Mesothelial cell of epicardium (in vitro differentiated cells): ENCODE results near the gene EPHA6. TPM values are rescaled to one million over a fixed set of nuclear protein-coding genes. Genes with fewer than 3 reads are reported as not detected.

Experiments used
- DNase-seq, 2 experiments: peaks; one replicate each; pipeline ENCODE4 v3.0.0; 2021; ENCODE audit warnings: low spot score in 2 of 2; ENCODE audit not compliant: unreplicated experiment in 2 of 2
- H3K27ac Mint-ChIP-seq: 2 replicates; pipeline ENCODE4 v1.8.0; 2021; ENCODE audit warnings: mixed read lengths
- H3K27me3 Mint-ChIP-seq: 2 replicates; pipeline ENCODE4 v1.8.0; 2021; ENCODE audit warnings: low read depth, mixed read lengths
- H3K36me3 Mint-ChIP-seq: 2 replicates; pipeline ENCODE4 v1.8.0; 2021; ENCODE audit warnings: mixed read lengths
- H3K4me1 Mint-ChIP-seq: 2 replicates; pipeline ENCODE4 v1.8.0; 2021; ENCODE audit warnings: mixed read lengths
- H3K4me3 Mint-ChIP-seq: 2 replicates; pipeline ENCODE4 v1.8.0; 2021; ENCODE audit warnings: mild to moderate bottlenecking, moderate library complexity, mixed read lengths
- H3K9me3 Mint-ChIP-seq: 2 replicates; pipeline ENCODE4 v1.8.0; 2021; ENCODE audit warnings: mixed read lengths
- CTCF ChIP-seq: fragments of 200-600 bp; sonication (generic); IDR thresholded peaks from one replicate; pipeline ENCODE4 v1.5.0; 2021; ENCODE audit warnings: antibody characterized with exemption; ENCODE audit not compliant: unreplicated experiment
- total RNA-seq: library from RNA; stranded (reverse); gene quantifications from 3 replicates; pipeline ENCODE4 v1.2.1, GENCODE V29; 2021

The EPHA6 gene
- total RNA-seq, 1 donor from 2014 or later, result 43.3 TPM

- Mint-ChIP-seq H3K9me3 (no peaks in the 10 kb centered on the region), H3K36me3 (peaks cover 2% of the 10 kb centered on the region), H3K27me3 (no peaks in the 10 kb centered on the region), H3K4me3 (no peak overlapping the region), H3K4me1 (peaks cover 60% of the 10 kb centered on the region), H3K27ac (peak overlapping the region; percentile 24)
- no peak for TF ChIP-seq CTCF
- no peak for DNase-seq
These were observed 296.9 kb downstream of the EPHA6 start for GRCh38 chr3:97111244-97111643.

GRCh38 chr3:97121386-97121785, 307.0 kb downstream of the EPHA6 start:
- DNase-seq, result no peak
- Mint-ChIP-seq H3K27ac (no peak overlapping the region), H3K4me3 (no peak overlapping the region), H3K36me3 (peaks cover 5% of the 10 kb centered on the region), H3K27me3 (no peaks in the 10 kb centered on the region), H3K4me1 (peaks cover 32% of the 10 kb centered on the region), H3K9me3 (peaks cover 7% of the 10 kb centered on the region)
- TF ChIP-seq CTCF, result no peak

- Mint-ChIP-seq H3K27me3 (no peaks in the 10 kb centered on the region), H3K27ac (peak overlapping the region; percentile 81), H3K36me3 (no peaks in the 10 kb centered on the region), H3K4me3 (no peak overlapping the region), H3K9me3 (no peaks in the 10 kb centered on the region), H3K4me1 (peaks cover 26% of the 10 kb centered on the region)
- no peak for DNase-seq
- no peak for TF ChIP-seq CTCF
These were observed 311.6 kb downstream of the EPHA6 start for GRCh38 chr3:97125902-97126499.

- Mint-ChIP-seq H3K9me3 (no peaks in the 10 kb centered on the region), H3K36me3 (no peaks in the 10 kb centered on the region), H3K4me3 (no peak overlapping the region), H3K4me1 (peaks cover 17% of the 10 kb centered on the region), H3K27ac (no peak overlapping the region), H3K27me3 (no peaks in the 10 kb centered on the region)
- DNase-seq, result no peak
- TF ChIP-seq CTCF, result no peak
These were observed 317.1 kb downstream of the EPHA6 start for GRCh38 chr3:97131476-97131875.

GRCh38 chr3:97138914-97139541, 324.6 kb downstream of the EPHA6 start:
- H3K36me3 Mint-ChIP-seq, result peaks cover 32% of the 10 kb centered on the region
- no peak for DNase-seq
- no peak for TF ChIP-seq CTCF
- H3K4me3 Mint-ChIP-seq, result no peak overlapping the region
- no peaks in the 10 kb centered on the region for H3K27me3 Mint-ChIP-seq
- no peak overlapping the region for H3K27ac Mint-ChIP-seq
- no peaks in the 10 kb centered on the region for H3K4me1 Mint-ChIP-seq
- H3K9me3 Mint-ChIP-seq, result peaks cover 33% of the 10 kb centered on the region

GRCh38 chr3:97148931-97149330, 334.5 kb downstream of the EPHA6 start:
- no peak for DNase-seq
- H3K27ac Mint-ChIP-seq, result no peak overlapping the region
- TF ChIP-seq CTCF, result no peak
- peaks cover 3% of the 10 kb centered on the region for H3K36me3 Mint-ChIP-seq
- peaks cover 14% of the 10 kb centered on the region for H3K9me3 Mint-ChIP-seq
- no peaks in the 10 kb centered on the region for H3K27me3 Mint-ChIP-seq
- no peaks in the 10 kb centered on the region for H3K4me1 Mint-ChIP-seq
- no peak overlapping the region for H3K4me3 Mint-ChIP-seq
